H1 (cell line): ENCODE results near the gene DYNC1I2. TPM values are rescaled to one million over a fixed set of nuclear protein-coding genes. Genes with fewer than 3 reads are reported as not detected.

ENCODE experiments used
- BCL11A ChIP-seq, 2 experiments: IDR thresholded peaks; one replicate each; pipeline ENCODE4 v1.6.1; 2011; ENCODE audit warnings: low read depth in 2 of 2, low read length in 2 of 2, mild to moderate bottlenecking in 2 of 2
- CEBPB ChIP-seq: IDR thresholded peaks from 2 replicates; pipeline ENCODE4 v1.6.1; 2012; ENCODE audit warnings: low read depth, low read length
- CREB1 ChIP-seq: IDR thresholded peaks from 2 replicates; pipeline ENCODE4 v1.6.1; 2012; ENCODE audit warnings: inconsistent platforms
- CTCF ChIP-seq, 3 experiments: IDR thresholded peaks; 1 replicate in 2 of 3; 2 replicates in 1 of 3; pipeline versions ENCODE4 v1.5.1 to v1.6.1; 2011; ENCODE audit warnings: low read length in 3 of 3, mild to moderate bottlenecking in 3 of 3, inconsistent platforms in 2 of 3, low read depth in 1 of 3, moderate library complexity in 1 of 3; ENCODE audit not compliant: insufficient read depth in 1 of 3; ENCODE audit errors: control extremely low read depth in 1 of 3
- EZH2 ChIP-seq: fragments of 200-600 bp; sonication (generic); IDR thresholded peaks from 2 replicates; pipeline ENCODE4 v1.7.1; 2012; ENCODE audit warnings: low read depth, mild to moderate bottlenecking, moderate library complexity, low read length, inconsistent platforms; ENCODE audit not compliant: severe bottlenecking
- KDM1A ChIP-seq: fragments of 200-600, 300-600 bp; sonication (generic); IDR thresholded peaks from 2 replicates; pipeline ENCODE4 v1.7.1; 2016; ENCODE audit warnings: mild to moderate bottlenecking, low read length, borderline replicate concordance
- NRF1 ChIP-seq: IDR thresholded peaks from 2 replicates; pipeline ENCODE4 v1.6.1; 2011; ENCODE audit warnings: mild to moderate bottlenecking, low read depth, low read length, improper control_type of control experiment
- TAF1 ChIP-seq: IDR thresholded peaks from 2 replicates; pipeline ENCODE4 v1.6.1; 2011; ENCODE audit warnings: mild to moderate bottlenecking, low read depth, low read length
- TEAD4 ChIP-seq: IDR thresholded peaks from 2 replicates; pipeline ENCODE4 v1.6.1; 2012; ENCODE audit warnings: low read depth, low read length, inconsistent platforms, mixed read lengths
- polyA plus RNA-seq, 7 experiments: library from polyadenylated mRNA; depleted of rRNA in 3 of 7; stranded (reverse) in 5 of 7; unstranded in 2 of 7; fragments of >200 nt in 5 of 7; fragments of 200-250 nt in 2 of 7; gene quantifications; 1 replicate in 5 of 7; 2 replicates in 1 of 7; 4 replicates in 1 of 7; pipeline versions ENCODE4 v1.2.1 to v1.2.3, GENCODE V29; 2011 to 2013; ENCODE audit warnings: missing spikeins in 2 of 7, mixed read lengths in 2 of 7
- total RNA-seq: library from RNA; stranded (reverse); fragmentation: NEBNext Ultra II Directional; extraction: Animal tissue kit (Norgen Biotek cat#: 25700); gene quantifications from 2 replicates; pipeline ENCODE4 v1.2.1, GENCODE V29; 2021

DYNC1I2 gene
- total and polyA plus RNA-seq, 2 of the 8 experiments (the other 6 are each of a cell fraction or from before 2014, with no cell fraction given): 67.3 to 68.1 TPM

DNA sequence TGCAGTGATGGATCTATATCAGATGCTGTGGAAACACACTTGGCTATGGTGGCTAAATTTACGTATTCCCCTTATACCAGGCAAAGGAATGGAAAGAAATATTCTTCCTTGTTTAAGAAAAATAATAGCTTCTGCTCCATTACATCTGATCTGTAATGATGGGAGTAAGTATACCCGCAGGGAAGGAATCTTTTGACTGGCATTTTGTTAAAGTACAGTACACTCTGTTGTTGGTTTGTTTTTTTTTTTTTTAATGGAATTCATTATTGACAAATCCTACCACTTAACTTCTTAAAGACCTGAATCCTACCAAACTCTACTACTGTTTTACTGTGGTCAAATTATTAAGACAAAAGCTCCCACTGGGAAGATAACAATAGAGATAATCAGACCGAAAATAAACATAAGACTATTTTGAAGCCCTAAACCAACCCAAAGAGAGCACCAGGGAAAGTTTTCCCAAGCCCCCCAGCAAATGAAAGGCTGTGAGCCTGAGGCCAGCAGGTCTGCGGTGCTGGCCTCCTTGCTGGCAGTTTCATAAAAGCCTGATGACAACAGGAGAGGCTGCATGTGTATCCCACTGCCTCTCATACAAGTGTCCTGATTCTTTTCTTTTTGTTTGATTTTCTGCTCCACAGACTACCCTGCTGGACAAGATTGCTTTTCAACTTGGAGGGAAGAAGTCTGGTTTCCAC is 105.8 kb downstream of the DYNC1I2 start (continued):
- TF ChIP-seq CEBPB (no peak), TAF1 (no peak), NRF1 (no peak), CTCF (IDR thresholded peaks at IDR 0.05; ENCODE audit: control extremely low read depth in 1 of 3, insufficient read depth in 1 of 3, low read depth in 1 of 3, low read length in 3 of 3) (no peak), EZH2 (no peak), TEAD4 (no peak), BCL11A (IDR thresholded peaks at IDR 0.05; ENCODE audit: low read depth in 2 of 2, low read length in 2 of 2) (no peak), KDM1A (no peak), CREB1 (no peak)
